Islet of Langerhans (tissue), 1 donor: ENCODE results near the gene VIPAS39.

Source experiments
- FAIRE-seq: peaks from one replicate; lab custom pipeline; 2011; peaks lifted over from hg19 to GRCh38; lab: Jason Lieb, UNC

Gene VIPAS39

GRCh38 chr14:77406086-77406485 lies 51.3 kb downstream of the VIPAS39 start:
- FAIRE-seq: no peak

- FAIRE-seq: no peak
Observed at GRCh38 chr14:77403768-77404167, 53.6 kb downstream of the VIPAS39 start.

GRCh38 chr14:77400216-77400615 lies 57.2 kb downstream of the VIPAS39 start:
- no peak for FAIRE-seq

- FAIRE-seq: no peak
Observed at GRCh38 chr14:77390188-77390587, 67.2 kb downstream of the VIPAS39 start.

- no peak for FAIRE-seq
Observed at GRCh38 chr14:77378701-77379100, 78.7 kb downstream of the VIPAS39 start.

- FAIRE-seq: no peak
Observed at GRCh38 chr14:77377502-77377844, 79.9 kb downstream of the VIPAS39 start.

GRCh38 chr14:77376771-77377501 lies 80.5 kb downstream of the VIPAS39 start, which contains the start of the genes SAMD15 and TMED8:
Gene SAMD15 (plus strand): TSS chr14:77377379. CDS start chr14:77377419, 40 bp downstream.
Gene TMED8 (minus strand): TSS chr14:77377094. CDS start chr14:77377053, 41 bp downstream.
- FAIRE-seq: peak; percentile 94
